Measurements from ENCODE around the gene BRSK2.

BRSK2 gene

GRCh38 chr11:1478011-1478410 is 88.3 kb downstream of the BRSK2 start:
- H3K4me3 ChIP-seq (replicated peaks; ENCODE audit: low read depth, low read length), result no peak overlapping the region
- TF ChIP-seq CTCF (IDR thresholded peaks at IDR 0.05; ENCODE audit: low read length, missing control alignments), result no peak
- no peak for DNase-seq (ENCODE audit: low read depth)

GRCh38 chr11:1478544-1478943 is 88.8 kb downstream of the BRSK2 start:
- DNase-seq (ENCODE audit: low read depth), result no peak
- no peak for TF ChIP-seq CTCF (IDR thresholded peaks at IDR 0.05; ENCODE audit: low read length, missing control alignments)
- no peak overlapping the region for H3K4me3 ChIP-seq (replicated peaks; ENCODE audit: low read depth, low read length)

- H3K4me3 ChIP-seq (replicated peaks; ENCODE audit: low read depth, low read length), result no peak overlapping the region
- TF ChIP-seq CTCF (IDR thresholded peaks at IDR 0.05; ENCODE audit: low read length, missing control alignments), result no peak
- DNase-seq (ENCODE audit: low read depth), result no peak
Measured at GRCh38 chr11:1479006-1479677, 89.4 kb downstream of the BRSK2 start.

GRCh38 chr11:1479678-1480118 is 90.0 kb downstream of the BRSK2 start:
- no peak for TF ChIP-seq CTCF (IDR thresholded peaks at IDR 0.05; ENCODE audit: low read length, missing control alignments)
- H3K4me3 ChIP-seq (replicated peaks; ENCODE audit: low read depth, low read length), result no peak overlapping the region

GRCh38 chr11:1480191-1480554 is 90.4 kb downstream of the BRSK2 start:
- no peak for TF ChIP-seq CTCF (IDR thresholded peaks at IDR 0.05; ENCODE audit: low read length, missing control alignments)
- DNase-seq (ENCODE audit: low read depth), result no peak
- no peak overlapping the region for H3K4me3 ChIP-seq (replicated peaks; ENCODE audit: low read depth, low read length)

More at GRCh38 chr11:1479678-1480118, 90.0 kb downstream of the BRSK2 start:
- DNase-seq (ENCODE audit: low read depth), result no peak

GRCh38 chr11:1480555-1481482 is 91.1 kb downstream of the BRSK2 start:
- DNase-seq (ENCODE audit: low read depth), result no peak
- H3K4me3 ChIP-seq (replicated peaks; ENCODE audit: low read depth, low read length), result no peak overlapping the region
- no peak for TF ChIP-seq CTCF (IDR thresholded peaks at IDR 0.05; ENCODE audit: low read length, missing control alignments)

All from fibroblast of pulmonary artery (primary cell).